Right lobe of liver (tissue), 4 donors: ENCODE results near the gene FMNL2.

Experiments used
- POLR2A ChIP-seq: fragments of 450-650 bp; IDR thresholded peaks from one replicate; pipeline ENCODE4 v1.6.1; 2017; ENCODE audit warnings: antibody characterized with exemption, mild to moderate bottlenecking
- TF ChIP-seq, protein P1 (sequence below), 4 donors: fragments of 200-600 bp in 3 of 4; fragments of 450-650 bp in 1 of 4; IDR thresholded peaks; one replicate each; pipeline versions ENCODE4 v1.5.1 to v1.8.0; 2016 to 2022; ENCODE audit warnings: antibody characterized with exemption in 4 of 4, mild to moderate bottlenecking in 2 of 4
- donor health status: DM: no; HTN: no; CAD: no.
- donor health status: DM: no; HTN: no; CAD: no.
- donor health status: DM: no; HTN: yes; CAD: no.

- TF ChIP-seq, protein P1, sequence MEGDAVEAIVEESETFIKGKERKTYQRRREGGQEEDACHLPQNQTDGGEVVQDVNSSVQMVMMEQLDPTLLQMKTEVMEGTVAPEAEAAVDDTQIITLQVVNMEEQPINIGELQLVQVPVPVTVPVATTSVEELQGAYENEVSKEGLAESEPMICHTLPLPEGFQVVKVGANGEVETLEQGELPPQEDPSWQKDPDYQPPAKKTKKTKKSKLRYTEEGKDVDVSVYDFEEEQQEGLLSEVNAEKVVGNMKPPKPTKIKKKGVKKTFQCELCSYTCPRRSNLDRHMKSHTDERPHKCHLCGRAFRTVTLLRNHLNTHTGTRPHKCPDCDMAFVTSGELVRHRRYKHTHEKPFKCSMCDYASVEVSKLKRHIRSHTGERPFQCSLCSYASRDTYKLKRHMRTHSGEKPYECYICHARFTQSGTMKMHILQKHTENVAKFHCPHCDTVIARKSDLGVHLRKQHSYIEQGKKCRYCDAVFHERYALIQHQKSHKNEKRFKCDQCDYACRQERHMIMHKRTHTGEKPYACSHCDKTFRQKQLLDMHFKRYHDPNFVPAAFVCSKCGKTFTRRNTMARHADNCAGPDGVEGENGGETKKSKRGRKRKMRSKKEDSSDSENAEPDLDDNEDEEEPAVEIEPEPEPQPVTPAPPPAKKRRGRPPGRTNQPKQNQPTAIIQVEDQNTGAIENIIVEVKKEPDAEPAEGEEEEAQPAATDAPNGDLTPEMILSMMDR (IDR thresholded peaks at IDR 0.05) = no peak
- no peak for TF ChIP-seq POLR2A
These were observed 211.4 kb downstream of the FMNL2 start for GRCh38 chr2:152546230-152546837.
